Endothelial cell of umbilical vein (primary cell): ENCODE results near the gene STRBP.

ENCODE experiments used
- CTCF ChIP-seq, 2 donors: IDR thresholded peaks; 1 replicate in 1 of 2; 2 replicates in 1 of 2; pipeline ENCODE4 v1.5.1; 2011; ENCODE audit warnings: low read length in 2 of 2, mild to moderate bottlenecking in 2 of 2, moderate library complexity in 2 of 2, control low read depth in 1 of 2, inconsistent platforms in 1 of 2, low read depth in 1 of 2; ENCODE audit not compliant: insufficient read depth in 1 of 2; ENCODE audit errors: extremely low read depth in 1 of 2
- MAX ChIP-seq: IDR thresholded peaks from 2 replicates; pipeline ENCODE4 v1.6.1; 2011; ENCODE audit not compliant: insufficient read depth, insufficient read length
- POLR2A ChIP-seq: IDR thresholded peaks from 2 replicates; pipeline ENCODE4 v1.6.1; 2012; ENCODE audit warnings: low read depth, mild to moderate bottlenecking, control low read depth, low read length
- POLR2AphosphoS5 ChIP-seq: IDR thresholded peaks from 2 replicates; pipeline ENCODE4 v1.6.1; 2012; ENCODE audit warnings: low read depth, mild to moderate bottlenecking, control low read depth, low read length, moderate library complexity; ENCODE audit not compliant: insufficient read depth

GRCh38 chr9:123191680-123192079 lies 76.7 kb downstream of the STRBP start:
- TF ChIP-seq CTCF (IDR thresholded peaks at IDR 0.05; ENCODE audit: extremely low read depth in 1 of 2, insufficient read depth in 1 of 2, low read depth in 1 of 2, low read length in 2 of 2) (no peak), POLR2A (no peak), MAX (no peak), POLR2AphosphoS5 (no peak)
